ENCODE measurements around the gene SPAG16. TPM values are rescaled to one million over a fixed set of nuclear protein-coding genes. Genes with fewer than 3 reads are reported as not detected.
"Not testable (repeated sequence)": the region's sequence is repeated elsewhere in the genome, so short reads cannot be mapped to it uniquely, and the experiment has no call there.

Gene SPAG16
- total and polyA plus RNA-seq, 2 donors (not counting 1 experiment from before 2014, with no cell fraction given): 3.4 to 8.6 TPM

- Mint-ChIP-seq H3K9me3 (ENCODE audit: insufficient read depth) (no peaks in the 10 kb centered on the region), H3K4me1 (no peaks in the 10 kb centered on the region), H3K27me3 (no peaks in the 10 kb centered on the region), H3K27ac (no peak overlapping the region), H3K4me3 (no peak overlapping the region)
- no peak overlapping the region for H3K9ac ChIP-seq (ENCODE audit: low read length)
- H4K20me1 ChIP-seq (ENCODE audit: control insufficient read depth, insufficient read depth, low read length, poor library complexity, severe bottlenecking): no peaks in the 10 kb centered on the region
- intact Hi-C loops (cut with micrococcal nuclease): no loop called here
- ChIA-PET CTCF (no interaction called here), POLR2A (no interaction called here)
- H3K4me1 ChIP-seq (ENCODE audit: control insufficient read depth in 2 of 2, insufficient read depth in 2 of 2, low read length in 2 of 2): no peaks in the 10 kb centered on the region
- DNase-seq (no peak), ATAC-seq (ENCODE audit: low read depth) (no peak)
- H3K27ac ChIP-seq (ENCODE audit: low read length in 2 of 2): no peak overlapping the region
- 94% methylated on average over 4 of the region's 5 CpGs for WGBS (ENCODE audit: insufficient coverage)
- H3K36me3 ChIP-seq (replicated peaks in 1 of 2; ENCODE audit: control extremely low read depth in 1 of 2, control insufficient read depth in 1 of 2, extremely low read depth in 1 of 2, insufficient read depth in 2 of 2, low read length in 1 of 2): no peaks in the 10 kb centered on the region
- TF ChIP-seq EZH2 (IDR thresholded peaks at IDR 0.05; ENCODE audit: borderline replicate concordance, insufficient read depth, low read depth, low read length, poor library complexity, severe bottlenecking) (no peak), CTCF (IDR thresholded peaks at IDR 0.05) (no peak)
- no peak overlapping the region for H3K4me2 ChIP-seq (replicated peaks; ENCODE audit: low read depth, low read length, poor library complexity, severe bottlenecking)
- no peak overlapping the region for H2AFZ ChIP-seq (ENCODE audit: insufficient read depth, low read depth, low read length, poor library complexity, severe bottlenecking)
- no peaks in the 10 kb centered on the region for H3K9me3 ChIP-seq (ENCODE audit: control extremely low read depth in 1 of 3, control insufficient read depth in 2 of 3, insufficient read depth in 1 of 3, low read length in 2 of 3)
- no peaks in the 10 kb centered on the region for H3K27me3 ChIP-seq (replicated peaks in 1 of 4; ENCODE audit: control extremely low read depth in 1 of 4, control insufficient read depth in 3 of 4, insufficient read depth in 4 of 4, low read length in 3 of 4)
- H3K79me2 ChIP-seq (ENCODE audit: control insufficient read depth, insufficient read depth, low read length): no peaks in the 10 kb centered on the region
- H3K4me3 ChIP-seq (ENCODE audit: control extremely low read depth in 1 of 5, extremely low read depth in 1 of 5, insufficient read depth in 1 of 5, low read depth in 2 of 5, low read length in 4 of 5): no peak overlapping the region
Measured at GRCh38 chr2:214052235-214052634, 768.0 kb downstream of the SPAG16 start.

GRCh38 chr2:214057986-214058385, 773.7 kb downstream of the SPAG16 start:
- H3K27ac Mint-ChIP-seq: no peak overlapping the region
- intact Hi-C loops (cut with micrococcal nuclease): no loop called here
- Histone ChIP-seq H3K27ac (ENCODE audit: low read length in 2 of 2) (no peak overlapping the region), H3K9ac (ENCODE audit: low read length) (no peak overlapping the region), H3K4me3 (ENCODE audit: control extremely low read depth in 1 of 5, extremely low read depth in 1 of 5, insufficient read depth in 1 of 5, low read depth in 2 of 5, low read length in 4 of 5) (no peak overlapping the region), H3K4me2 (replicated peaks; ENCODE audit: low read depth, low read length, poor library complexity, severe bottlenecking) (no peak overlapping the region), H4K20me1 (ENCODE audit: control insufficient read depth, insufficient read depth, low read length, poor library complexity, severe bottlenecking) (no peaks in the 10 kb centered on the region), H3K4me1 (ENCODE audit: control insufficient read depth in 2 of 2, insufficient read depth in 2 of 2, low read length in 2 of 2) (no peaks in the 10 kb centered on the region), H3K36me3 (replicated peaks in 1 of 2; ENCODE audit: control extremely low read depth in 1 of 2, control insufficient read depth in 1 of 2, extremely low read depth in 1 of 2, insufficient read depth in 2 of 2, low read length in 1 of 2) (no peaks in the 10 kb centered on the region), H3K9me3 (ENCODE audit: control extremely low read depth in 1 of 3, control insufficient read depth in 2 of 3, insufficient read depth in 1 of 3, low read length in 2 of 3) (no peaks in the 10 kb centered on the region), H3K27me3 (replicated peaks in 1 of 4; ENCODE audit: control extremely low read depth in 1 of 4, control insufficient read depth in 3 of 4, insufficient read depth in 4 of 4, low read length in 3 of 4) (no peaks in the 10 kb centered on the region), H3K79me2 (ENCODE audit: control insufficient read depth, insufficient read depth, low read length) (no peaks in the 10 kb centered on the region), H2AFZ (ENCODE audit: insufficient read depth, low read depth, low read length, poor library complexity, severe bottlenecking) (no peak overlapping the region)
- CTCF ChIA-PET: no interaction called here
- H3K4me1 Mint-ChIP-seq: no peaks in the 10 kb centered on the region
- POLR2A ChIA-PET: no interaction called here
- no peak for DNase-seq
- no peaks in the 10 kb centered on the region for H3K9me3 Mint-ChIP-seq (ENCODE audit: insufficient read depth)
- no peak overlapping the region for H3K4me3 Mint-ChIP-seq
- TF ChIP-seq CTCF (IDR thresholded peaks at IDR 0.05): no peak
- TF ChIP-seq EZH2 (IDR thresholded peaks at IDR 0.05; ENCODE audit: borderline replicate concordance, insufficient read depth, low read depth, low read length, poor library complexity, severe bottlenecking): no peak
- no peaks in the 10 kb centered on the region for H3K27me3 Mint-ChIP-seq
- WGBS (ENCODE audit: insufficient coverage): no CpG with 5 or more reads among the region's 2 CpGs
- no peak for ATAC-seq (ENCODE audit: low read depth)

- DNase-seq; CTCF ChIA-PET; H2AFZ ChIP-seq (ENCODE audit: insufficient read depth, low read depth, low read length, poor library complexity, severe bottlenecking); H3K27ac ChIP-seq (ENCODE audit: low read length in 2 of 2); H3K79me2 ChIP-seq (ENCODE audit: control insufficient read depth, insufficient read depth, low read length); intact Hi-C loops (cut with micrococcal nuclease); H3K9me3 ChIP-seq (ENCODE audit: control extremely low read depth in 1 of 3, control insufficient read depth in 2 of 3, insufficient read depth in 1 of 3, low read length in 2 of 3); H3K27me3 Mint-ChIP-seq; H3K4me1 Mint-ChIP-seq; H3K4me2 ChIP-seq (replicated peaks; ENCODE audit: low read depth, low read length, poor library complexity, severe bottlenecking); H4K20me1 ChIP-seq (ENCODE audit: control insufficient read depth, insufficient read depth, low read length, poor library complexity, severe bottlenecking); H3K36me3 ChIP-seq (replicated peaks in 1 of 2; ENCODE audit: control extremely low read depth in 1 of 2, control insufficient read depth in 1 of 2, extremely low read depth in 1 of 2, insufficient read depth in 2 of 2, low read length in 1 of 2); H3K4me3 ChIP-seq (ENCODE audit: control extremely low read depth in 1 of 5, extremely low read depth in 1 of 5, insufficient read depth in 1 of 5, low read depth in 2 of 5, low read length in 4 of 5); ATAC-seq (ENCODE audit: low read depth); H3K27me3 ChIP-seq (replicated peaks in 1 of 4; ENCODE audit: control extremely low read depth in 1 of 4, control insufficient read depth in 3 of 4, insufficient read depth in 4 of 4, low read length in 3 of 4); H3K4me1 ChIP-seq (ENCODE audit: control insufficient read depth in 2 of 2, insufficient read depth in 2 of 2, low read length in 2 of 2); POLR2A ChIA-PET; H3K9me3 Mint-ChIP-seq (ENCODE audit: insufficient read depth); H3K27ac Mint-ChIP-seq; H3K9ac ChIP-seq (ENCODE audit: low read length); H3K4me3 Mint-ChIP-seq: not testable (repeated sequence)
- 77% methylated on average over 3 of the region's 5 CpGs for WGBS (ENCODE audit: insufficient coverage)
Measured at GRCh38 chr2:214062279-214062678, 778.0 kb downstream of the SPAG16 start.

Data from B cell (primary cell).